CD14-positive monocyte (primary cell): ENCODE data around the gene MAP4K3. TPM values are rescaled to one million over a fixed set of nuclear protein-coding genes. Genes with fewer than 3 reads are reported as not detected.
A peak's percentile ranks its signal among the peaks of the same experiment; 100 is the strongest.

Experiments used
- DNase-seq, 3 donors: peaks; one replicate each; pipeline ENCODE4 v3.0.0-alpha.2; 2011 to 2022
- H2AFZ ChIP-seq: 2 replicates; pipeline ENCODE4 v1.6.0; 2012; ENCODE audit warnings: mild to moderate bottlenecking, low read depth, low read length, inconsistent platforms; ENCODE audit not compliant: insufficient read depth, poor library complexity, severe bottlenecking
- H3K27ac ChIP-seq, 2 donors: 1 replicate in 1 of 2; 2 replicates in 1 of 2; pipeline ENCODE4 v1.5.1; 2012 to 2013; ENCODE audit warnings: low read length in 2 of 2, control low read depth in 1 of 2, inconsistent platforms in 1 of 2, low read depth in 1 of 2, mild to moderate bottlenecking in 1 of 2
- H3K27me3 ChIP-seq, 2 donors: one replicate each; pipeline versions ENCODE4 v1.6.0 to v1.6.1; 2011 to 2013; ENCODE audit warnings: low read length in 2 of 2; ENCODE audit not compliant: control insufficient read depth in 2 of 2, insufficient read depth in 2 of 2
- H3K36me3 ChIP-seq, 2 donors: replicated peaks in 1 of 2; 1 replicate in 1 of 2; 2 replicates in 1 of 2; pipeline versions ENCODE4 v1.5.1 to v1.6.1; 2012 to 2013; ENCODE audit warnings: low read length in 2 of 2, control low read depth in 1 of 2, inconsistent platforms in 1 of 2, mild to moderate bottlenecking in 1 of 2; ENCODE audit not compliant: insufficient read depth in 2 of 2, control insufficient read depth in 1 of 2
- H3K4me1 ChIP-seq, 2 donors: 1 replicate in 1 of 2; 2 replicates in 1 of 2; pipeline versions ENCODE4 v1.5.1 to v1.6.1; 2012 to 2013; ENCODE audit warnings: low read length in 2 of 2, control low read depth in 1 of 2, inconsistent platforms in 1 of 2, mild to moderate bottlenecking in 1 of 2, moderate library complexity in 1 of 2; ENCODE audit not compliant: insufficient read depth in 2 of 2, control insufficient read depth in 1 of 2
- H3K4me2 ChIP-seq: replicated peaks from 2 replicates; pipeline ENCODE3; 2012; ENCODE audit warnings: low read length, moderate library complexity, mild to moderate bottlenecking; ENCODE audit not compliant: poor library complexity, severe bottlenecking; ENCODE audit errors: extremely low read depth
- H3K4me3 ChIP-seq, 3 experiments: fragments of 200-600 bp in 1 of 3; sonication (generic) in 1 of 3; replicated peaks in 1 of 3; 1 replicate in 2 of 3; 2 replicates in 1 of 3; pipeline ENCODE4 v1.5.1; 2011 to 2013; ENCODE audit warnings: low read length in 3 of 3, mild to moderate bottlenecking in 3 of 3, control low read depth in 2 of 3, low read depth in 2 of 3, inconsistent platforms in 1 of 3, moderate library complexity in 1 of 3
- H3K79me2 ChIP-seq: 2 replicates; pipeline ENCODE4 v1.6.0; 2012; ENCODE audit warnings: mild to moderate bottlenecking, control low read depth, inconsistent platforms, low read length, moderate library complexity; ENCODE audit not compliant: insufficient read depth
- H3K9ac ChIP-seq: 2 replicates; pipeline ENCODE4 v1.6.0; 2017; ENCODE audit warnings: low read length, mild to moderate bottlenecking; ENCODE audit not compliant: insufficient read depth, poor library complexity, severe bottlenecking
- H3K9me3 ChIP-seq, 2 donors: replicated peaks in 1 of 2; 1 replicate in 1 of 2; 2 replicates in 1 of 2; pipeline versions ENCODE4 v1.5.1 to v1.6.1; 2012 to 2013; ENCODE audit warnings: low read length in 2 of 2, control low read depth in 1 of 2; ENCODE audit not compliant: control insufficient read depth in 1 of 2, insufficient read depth in 1 of 2
- H4K20me1 ChIP-seq: 2 replicates; pipeline ENCODE4 v1.6.0; 2012; ENCODE audit warnings: mild to moderate bottlenecking, low read length, control low read depth, moderate library complexity; ENCODE audit not compliant: insufficient read depth
- H3K27ac Mint-ChIP-seq, 7 donors: one replicate each; pipeline ENCODE4 v1.8.0; 2020; ENCODE audit warnings: mild to moderate bottlenecking in 7 of 7, mixed read lengths in 7 of 7, moderate library complexity in 6 of 7, inconsistent platforms in 2 of 7
- H3K27me3 Mint-ChIP-seq, 3 donors: one replicate each; pipeline ENCODE4 v1.8.0; 2021 to 2022; ENCODE audit warnings: low read depth in 3 of 3, mild to moderate bottlenecking in 3 of 3, mixed read lengths in 3 of 3, moderate library complexity in 3 of 3, inconsistent platforms in 1 of 3
- H3K36me3 Mint-ChIP-seq, 2 donors: one replicate each; pipeline ENCODE4 v1.8.0; 2020; ENCODE audit warnings: mixed read lengths in 2 of 2, inconsistent platforms in 1 of 2, mild to moderate bottlenecking in 1 of 2
- H3K4me1 Mint-ChIP-seq: one replicate; pipeline ENCODE4 v1.8.0; 2020; ENCODE audit warnings: mild to moderate bottlenecking, mixed read lengths
- H3K4me3 Mint-ChIP-seq, 2 donors: one replicate each; pipeline ENCODE4 v1.8.0; 2020; ENCODE audit warnings: mild to moderate bottlenecking in 2 of 2, mixed read lengths in 2 of 2, moderate library complexity in 1 of 2
- H3K9me3 Mint-ChIP-seq, 7 donors: one replicate each; pipeline ENCODE4 v1.8.0; 2020 to 2022; ENCODE audit warnings: mixed read lengths in 7 of 7, mild to moderate bottlenecking in 6 of 7, moderate library complexity in 6 of 7, inconsistent platforms in 2 of 7
- WGBS: methylation state at CpG from one replicate; pipeline ENCODE4 v1.1.5; 2013; ENCODE audit warnings: missing lambda C conversion rate; ENCODE audit not compliant: insufficient coverage; 5-methylcytosine and 5-hydroxymethylcytosine counted together
- intact Hi-C, 2 donors: fragments of 100-400 bp; cut with micrococcal nuclease; formaldehyde crosslinking; loops; one replicate each; pipeline versions ENCODE4 v1.15.0 to v1.15.1; 2023
- polyA plus RNA-seq, 3 donors: library from polyadenylated mRNA; depleted of rRNA in 1 of 3; unstranded in 2 of 3; stranded (reverse) in 1 of 3; fragments of 300-500 nt in 2 of 3; fragments of >200 nt in 1 of 3; fragmentation: Illumina TruSeq in 2 of 3; gene quantifications; 1 replicate in 2 of 3; 2 replicates in 1 of 3; pipeline ENCODE4 v1.2.3, GENCODE V29; 2012 to 2021
- TF ChIP-seq, protein P1 (sequence below): fragments of 200-600 bp; IDR thresholded peaks from one replicate; pipeline ENCODE4 v1.8.0; 2022; ENCODE audit warnings: antibody characterized with exemption, mild to moderate bottlenecking

MAP4K3 gene
- polyA plus RNA-seq, 3 donors: 1.0 to 8.0 (median 4.0) TPM

DNA sequence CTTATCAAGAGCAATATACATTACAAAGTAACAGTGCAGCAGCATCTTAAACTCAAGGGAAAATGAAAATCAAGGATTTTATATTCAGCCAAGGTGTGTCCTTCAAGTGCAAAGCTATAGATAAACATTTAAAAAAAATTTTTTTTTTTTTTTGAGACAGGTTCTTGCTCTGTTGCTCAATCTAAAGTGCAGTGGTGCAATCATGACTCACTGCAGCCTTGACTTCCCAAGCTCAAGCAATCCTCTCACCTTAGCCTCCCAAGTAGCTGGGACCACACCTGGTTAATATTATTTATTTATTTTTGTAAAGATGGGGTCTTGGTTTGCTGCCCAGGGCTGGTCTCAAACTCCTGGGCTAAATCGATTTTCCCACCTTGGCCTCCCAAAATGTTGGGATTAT, 202.3 kb downstream of the MAP4K3 start:
- Histone ChIP-seq H3K9me3 (no peaks in the 10 kb centered on the region), H3K9ac (no peak overlapping the region), H3K27me3 (no peaks in the 10 kb centered on the region), H2AFZ (no peak overlapping the region), H3K4me2 (no peak overlapping the region), H3K4me3 (no peak overlapping the region), H3K79me2 (no peaks in the 10 kb centered on the region), H3K4me1 (no peaks in the 10 kb centered on the region), H4K20me1 (no peaks in the 10 kb centered on the region), H3K27ac (no peak overlapping the region), H3K36me3 (no peaks in the 10 kb centered on the region)
- no peaks in the 10 kb centered on the region for H3K4me1 Mint-ChIP-seq
- no peaks in the 10 kb centered on the region for H3K36me3 Mint-ChIP-seq
- H3K9me3 Mint-ChIP-seq: peaks cover 0 to 6% (median 2%) of the 10 kb centered on the region in 7 donors
- TF ChIP-seq, protein P1, sequence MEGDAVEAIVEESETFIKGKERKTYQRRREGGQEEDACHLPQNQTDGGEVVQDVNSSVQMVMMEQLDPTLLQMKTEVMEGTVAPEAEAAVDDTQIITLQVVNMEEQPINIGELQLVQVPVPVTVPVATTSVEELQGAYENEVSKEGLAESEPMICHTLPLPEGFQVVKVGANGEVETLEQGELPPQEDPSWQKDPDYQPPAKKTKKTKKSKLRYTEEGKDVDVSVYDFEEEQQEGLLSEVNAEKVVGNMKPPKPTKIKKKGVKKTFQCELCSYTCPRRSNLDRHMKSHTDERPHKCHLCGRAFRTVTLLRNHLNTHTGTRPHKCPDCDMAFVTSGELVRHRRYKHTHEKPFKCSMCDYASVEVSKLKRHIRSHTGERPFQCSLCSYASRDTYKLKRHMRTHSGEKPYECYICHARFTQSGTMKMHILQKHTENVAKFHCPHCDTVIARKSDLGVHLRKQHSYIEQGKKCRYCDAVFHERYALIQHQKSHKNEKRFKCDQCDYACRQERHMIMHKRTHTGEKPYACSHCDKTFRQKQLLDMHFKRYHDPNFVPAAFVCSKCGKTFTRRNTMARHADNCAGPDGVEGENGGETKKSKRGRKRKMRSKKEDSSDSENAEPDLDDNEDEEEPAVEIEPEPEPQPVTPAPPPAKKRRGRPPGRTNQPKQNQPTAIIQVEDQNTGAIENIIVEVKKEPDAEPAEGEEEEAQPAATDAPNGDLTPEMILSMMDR: no peak
- no CpG with 5 or more reads among the region's 1 CpG for WGBS
- H3K4me3 Mint-ChIP-seq: no peak overlapping the region
- no peak overlapping the region for H3K27ac Mint-ChIP-seq
- peak in 1 of 3 donors; percentile 22 for DNase-seq
- intact Hi-C loops: no loop called here
- no peaks in the 10 kb centered on the region for H3K27me3 Mint-ChIP-seq

GRCh38 chr2:39232141-39232540, 204.9 kb downstream of the MAP4K3 start:
- Mint-ChIP-seq H3K27ac (no peak overlapping the region), H3K36me3 (no peaks in the 10 kb centered on the region), H3K27me3 (no peaks in the 10 kb centered on the region), H3K9me3 (peaks cover 0 to 5% (median 2%) of the 10 kb centered on the region in 7 donors), H3K4me3 (no peak overlapping the region), H3K4me1 (peaks cover 11% of the 10 kb centered on the region)
- H3K9ac ChIP-seq: no peak overlapping the region
- H3K36me3 ChIP-seq: no peaks in the 10 kb centered on the region
- peaks cover 5 to 10% of the 10 kb centered on the region in 2 donors for H3K4me1 ChIP-seq
- DNase-seq: no peak
- H3K27me3 ChIP-seq: no peaks in the 10 kb centered on the region
- H3K27ac ChIP-seq: no peak overlapping the region
- H2AFZ ChIP-seq: no peak overlapping the region
- TF ChIP-seq, protein P1: no peak
- intact Hi-C loops: no loop called here
- H4K20me1 ChIP-seq: no peaks in the 10 kb centered on the region
- no peaks in the 10 kb centered on the region for H3K9me3 ChIP-seq
- no peak overlapping the region for H3K4me2 ChIP-seq
- no peaks in the 10 kb centered on the region for H3K79me2 ChIP-seq
- no peak overlapping the region for H3K4me3 ChIP-seq
